B cell (primary cell): Measurements from ENCODE around the gene PEX16. TPM values are rescaled to one million over a fixed set of nuclear protein-coding genes. Genes with fewer than 3 reads are reported as not detected.

Experiments used
- ATAC-seq: fragments of 200-7000 bp; cut with Tn5 transposase; one replicate; pipeline ENCODE4 v1.10.0; 2021; ENCODE audit warnings: low read depth, mild to moderate bottlenecking, moderate number of reproducible peaks, moderate library complexity
- CTCF ChIA-PET: fragments of 350-600 bp; sonication (Branson Sonifier 250); formaldehyde crosslinking; loops from one replicate; lab custom pipeline; 2021; ENCODE audit warnings: antibody characterized with exemption, inconsistent platforms; lab: Charles Lee
- POLR2A ChIA-PET: fragments of 350-600 bp; sonication (Branson Sonifier 250); formaldehyde crosslinking; loops from one replicate; lab custom pipeline; 2021; ENCODE audit warnings: antibody characterized with exemption; lab: Charles Lee
- DNase-seq: peaks from one replicate; pipeline ENCODE4 v3.0.0; 2013
- H2AFZ ChIP-seq: 2 replicates; pipeline ENCODE4 v1.6.1; 2012; ENCODE audit warnings: mild to moderate bottlenecking, low read depth, low read length; ENCODE audit not compliant: insufficient read depth, poor library complexity, severe bottlenecking
- H3K27ac ChIP-seq, 2 donors: 1 replicate in 1 of 2; 2 replicates in 1 of 2; pipeline ENCODE4 v1.5.1; 2012 to 2013; ENCODE audit warnings: low read length in 2 of 2, mild to moderate bottlenecking in 2 of 2, moderate library complexity in 1 of 2
- H3K27me3 ChIP-seq, 4 experiments: fragments of 200-600 bp in 1 of 4; sonication (generic) in 1 of 4; replicated peaks in 1 of 4; 1 replicate in 2 of 4; 2 replicates in 2 of 4; pipeline versions ENCODE4 v1.6.1 to v1.7.0; 2013 to 2016; ENCODE audit warnings: low read length in 3 of 4, mild to moderate bottlenecking in 2 of 4, mixed read lengths in 1 of 4, moderate library complexity in 1 of 4; ENCODE audit not compliant: insufficient read depth in 4 of 4, control insufficient read depth in 3 of 4; ENCODE audit errors: control extremely low read depth in 1 of 4
- H3K36me3 ChIP-seq, 2 experiments: replicated peaks in 1 of 2; 1 replicate in 1 of 2; 2 replicates in 1 of 2; pipeline versions ENCODE4 v1.6.1 to v1.7.1; 2013; ENCODE audit warnings: low read length in 1 of 2; ENCODE audit not compliant: insufficient read depth in 2 of 2, control insufficient read depth in 1 of 2; ENCODE audit errors: control extremely low read depth in 1 of 2, extremely low read depth in 1 of 2
- H3K4me1 ChIP-seq, 2 donors: fragments of 200-600 bp in 1 of 2; sonication (generic) in 1 of 2; 1 replicate in 1 of 2; 2 replicates in 1 of 2; pipeline versions ENCODE4 v1.5.1 to v1.6.1; 2013 to 2017; ENCODE audit warnings: low read length in 2 of 2; ENCODE audit not compliant: control insufficient read depth in 2 of 2, insufficient read depth in 2 of 2
- H3K4me2 ChIP-seq: replicated peaks from 2 replicates; pipeline ENCODE3; 2012; ENCODE audit warnings: mild to moderate bottlenecking, low read depth, low read length; ENCODE audit not compliant: poor library complexity, severe bottlenecking
- H3K4me3 ChIP-seq, 5 experiments: fragments of 200-600 bp in 1 of 5; sonication (generic) in 1 of 5; 1 replicate in 3 of 5; 2 replicates in 2 of 5; pipeline versions ENCODE4 v1.5.1 to v1.7.0; 2011 to 2016; ENCODE audit warnings: low read length in 4 of 5, mild to moderate bottlenecking in 4 of 5, low read depth in 2 of 5, control low read depth in 1 of 5, moderate library complexity in 1 of 5; ENCODE audit not compliant: insufficient read depth in 1 of 5; ENCODE audit errors: control extremely low read depth in 1 of 5, extremely low read depth in 1 of 5
- H3K79me2 ChIP-seq: fragments of 200-600 bp; sonication (generic); one replicate; pipeline ENCODE4 v1.6.0; 2016; ENCODE audit warnings: low read length; ENCODE audit not compliant: control insufficient read depth, insufficient read depth
- H3K9ac ChIP-seq: fragments of 200-600 bp; sonication (generic); 2 replicates; pipeline ENCODE4 v1.6.1; 2017; ENCODE audit warnings: mild to moderate bottlenecking, low read length, moderate library complexity
- H3K9me3 ChIP-seq, 3 donors: one replicate each; pipeline versions ENCODE4 v1.6.1 to v1.7.1; 2013; ENCODE audit warnings: low read length in 2 of 3; ENCODE audit not compliant: control insufficient read depth in 2 of 3, insufficient read depth in 1 of 3; ENCODE audit errors: control extremely low read depth in 1 of 3
- H4K20me1 ChIP-seq: 2 replicates; pipeline ENCODE4 v1.6.0; 2012; ENCODE audit warnings: mild to moderate bottlenecking, low read length; ENCODE audit not compliant: insufficient read depth, control insufficient read depth, poor library complexity, severe bottlenecking
- H3K27ac Mint-ChIP-seq: one replicate; pipeline ENCODE4 v1.8.0; 2021; ENCODE audit warnings: mixed read lengths
- H3K27me3 Mint-ChIP-seq: one replicate; pipeline ENCODE4 v1.8.0; 2021; ENCODE audit warnings: mixed read lengths
- H3K4me1 Mint-ChIP-seq: one replicate; pipeline ENCODE4 v1.8.0; 2021; ENCODE audit warnings: mixed read lengths
- H3K4me3 Mint-ChIP-seq: one replicate; pipeline ENCODE4 v1.8.0; 2021; ENCODE audit warnings: mixed read lengths
- H3K9me3 Mint-ChIP-seq: one replicate; pipeline ENCODE4 v1.8.0; 2022; ENCODE audit warnings: mixed read lengths; ENCODE audit not compliant: insufficient read depth
- EZH2 ChIP-seq: IDR thresholded peaks from 2 replicates; pipeline ENCODE4 v1.6.1; 2012; ENCODE audit warnings: borderline replicate concordance, low read depth, mild to moderate bottlenecking, moderate library complexity, low read length; ENCODE audit not compliant: insufficient read depth, poor library complexity, severe bottlenecking
- WGBS: methylation state at CpG from one replicate; pipeline ENCODE4 v1.1.5; 2013; ENCODE audit warnings: missing lambda C conversion rate; ENCODE audit not compliant: insufficient coverage; 5-methylcytosine and 5-hydroxymethylcytosine counted together
- intact Hi-C: fragments of 100-400 bp; cut with micrococcal nuclease; formaldehyde crosslinking; loops from one replicate; pipeline ENCODE4 v1.10.0; 2022
- polyA plus RNA-seq: library from polyadenylated mRNA; depleted of rRNA; stranded (reverse); fragments of >200 nt; gene quantifications from 2 replicates; pipeline ENCODE4 v1.2.3, GENCODE V29; 2012
- total RNA-seq, 2 donors: library from RNA; stranded (reverse); fragments of 120-200 nt in 1 of 2; gene quantifications; 1 replicate in 1 of 2; 2 replicates in 1 of 2; pipeline versions ENCODE4 v1.2.3 to v1.2.4, GENCODE V29; 2013 to 2022
- TF ChIP-seq, protein P1 (sequence below): fragments of 200-600 bp; IDR thresholded peaks from one replicate; pipeline ENCODE4 v1.8.0; 2022; ENCODE audit warnings: antibody characterized with exemption, mild to moderate bottlenecking

Gene PEX16
- total and polyA plus RNA-seq, 2 donors (not counting 1 experiment from before 2014, with no cell fraction given) = 89.4 to 107 TPM

DNA sequence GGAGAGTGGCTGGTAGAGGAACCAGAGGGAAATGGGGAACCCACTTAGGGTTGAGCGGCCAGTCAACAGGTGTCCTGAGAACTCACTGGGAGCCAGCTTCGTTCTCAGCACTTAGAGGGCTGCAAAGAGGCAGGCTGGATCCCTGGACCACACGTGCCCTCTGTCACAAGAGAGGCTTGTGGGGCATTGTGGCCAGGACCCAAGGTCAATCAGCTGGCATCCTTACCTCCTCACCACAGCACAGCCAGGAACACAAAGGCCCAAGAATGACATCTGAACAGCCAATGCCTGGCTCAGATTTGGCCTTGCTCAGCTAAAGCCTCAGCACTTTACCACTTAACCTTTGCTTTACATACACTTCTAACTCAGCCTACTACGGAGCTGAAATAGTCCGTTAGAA lies 24.8 kb downstream of the PEX16 start:
- no peaks in the 10 kb centered on the region for H4K20me1 ChIP-seq
- H3K27ac Mint-ChIP-seq = no peak overlapping the region
- intact Hi-C loops = no loop called here
- no peak overlapping the region for H3K4me3 Mint-ChIP-seq
- peaks cover 0 to 4% (median 0%) of the 10 kb centered on the region in 3 donors for H3K9me3 ChIP-seq
- no peaks in the 10 kb centered on the region for H3K79me2 ChIP-seq
- H3K36me3 ChIP-seq = no peaks in the 10 kb centered on the region
- H3K4me1 Mint-ChIP-seq = no peaks in the 10 kb centered on the region
- TF ChIP-seq, protein P1, sequence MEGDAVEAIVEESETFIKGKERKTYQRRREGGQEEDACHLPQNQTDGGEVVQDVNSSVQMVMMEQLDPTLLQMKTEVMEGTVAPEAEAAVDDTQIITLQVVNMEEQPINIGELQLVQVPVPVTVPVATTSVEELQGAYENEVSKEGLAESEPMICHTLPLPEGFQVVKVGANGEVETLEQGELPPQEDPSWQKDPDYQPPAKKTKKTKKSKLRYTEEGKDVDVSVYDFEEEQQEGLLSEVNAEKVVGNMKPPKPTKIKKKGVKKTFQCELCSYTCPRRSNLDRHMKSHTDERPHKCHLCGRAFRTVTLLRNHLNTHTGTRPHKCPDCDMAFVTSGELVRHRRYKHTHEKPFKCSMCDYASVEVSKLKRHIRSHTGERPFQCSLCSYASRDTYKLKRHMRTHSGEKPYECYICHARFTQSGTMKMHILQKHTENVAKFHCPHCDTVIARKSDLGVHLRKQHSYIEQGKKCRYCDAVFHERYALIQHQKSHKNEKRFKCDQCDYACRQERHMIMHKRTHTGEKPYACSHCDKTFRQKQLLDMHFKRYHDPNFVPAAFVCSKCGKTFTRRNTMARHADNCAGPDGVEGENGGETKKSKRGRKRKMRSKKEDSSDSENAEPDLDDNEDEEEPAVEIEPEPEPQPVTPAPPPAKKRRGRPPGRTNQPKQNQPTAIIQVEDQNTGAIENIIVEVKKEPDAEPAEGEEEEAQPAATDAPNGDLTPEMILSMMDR = no peak
- TF ChIP-seq EZH2 = no peak
- no peak overlapping the region for H3K9ac ChIP-seq
- H3K4me2 ChIP-seq = no peak overlapping the region
- no peaks in the 10 kb centered on the region for H3K9me3 Mint-ChIP-seq
- H3K27ac ChIP-seq = no peak overlapping the region
- peaks cover 0 to 30% (median 15%) of the 10 kb centered on the region in 4 experiments for H3K27me3 ChIP-seq
- peaks cover 28% of the 10 kb centered on the region for H3K27me3 Mint-ChIP-seq
- ChIA-PET CTCF (no interaction called here), POLR2A (no interaction called here)
- ATAC-seq = no peak
- no peak for DNase-seq
- no peaks in the 10 kb centered on the region for H3K4me1 ChIP-seq
- H3K4me3 ChIP-seq = no peak overlapping the region
- no peak overlapping the region for H2AFZ ChIP-seq
- WGBS = 93% methylated on average over 4 of the region's 5 CpGs

GRCh38 chr11:45890886-45891550 lies 26.7 kb downstream of the PEX16 start:
- no peak overlapping the region for H3K4me3 ChIP-seq
- ChIA-PET CTCF (interaction anchor here (1.1 to 2.3 kb wide), 2 partner anchors 18 to 74 kb away, joined by 3 to 5 read pairs; no protein-coding TSS in a partner anchor), POLR2A (no interaction called here)
- H3K9me3 ChIP-seq = no peaks in the 10 kb centered on the region
- no peak overlapping the region for H3K9ac ChIP-seq
- intact Hi-C loops = no loop called here
- Mint-ChIP-seq H3K27ac (no peak overlapping the region), H3K4me3 (no peak overlapping the region), H3K27me3 (peaks cover 22% of the 10 kb centered on the region), H3K4me1 (peaks cover 1% of the 10 kb centered on the region), H3K9me3 (no peaks in the 10 kb centered on the region)
- H2AFZ ChIP-seq = no peak overlapping the region
- ATAC-seq (no peak), DNase-seq (no peak)
- TF ChIP-seq EZH2 = no peak
- TF ChIP-seq, protein P1 = no peak
- 90% methylated on average over 9 of the region's 9 CpGs for WGBS
- no peak overlapping the region for H3K27ac ChIP-seq
- H3K36me3 ChIP-seq = no peaks in the 10 kb centered on the region
- H3K27me3 ChIP-seq = peaks cover 0 to 17% (median 7%) of the 10 kb centered on the region in 4 experiments
- no peak overlapping the region for H3K4me2 ChIP-seq
- H4K20me1 ChIP-seq = peaks cover 6% of the 10 kb centered on the region
- peaks cover 1 to 2% of the 10 kb centered on the region in 2 donors for H3K4me1 ChIP-seq
- H3K79me2 ChIP-seq = no peaks in the 10 kb centered on the region
